ENCODE results near the gene PLEKHA7. TPM values are rescaled to one million over a fixed set of nuclear protein-coding genes. Genes with fewer than 3 reads are reported as not detected.
A peak's percentile ranks its signal among the peaks of the same experiment; 100 is the strongest.
"Not testable (repeated sequence)": the region's sequence is repeated elsewhere in the genome, so short reads cannot be mapped to it uniquely, and the experiment has no call there.

Gene PLEKHA7
- total and polyA plus RNA-seq, 2 of the 13 experiments (the other 11 are each of a cell fraction or from before 2014, with no cell fraction given) = 17.5 to 18.7 TPM

DNA sequence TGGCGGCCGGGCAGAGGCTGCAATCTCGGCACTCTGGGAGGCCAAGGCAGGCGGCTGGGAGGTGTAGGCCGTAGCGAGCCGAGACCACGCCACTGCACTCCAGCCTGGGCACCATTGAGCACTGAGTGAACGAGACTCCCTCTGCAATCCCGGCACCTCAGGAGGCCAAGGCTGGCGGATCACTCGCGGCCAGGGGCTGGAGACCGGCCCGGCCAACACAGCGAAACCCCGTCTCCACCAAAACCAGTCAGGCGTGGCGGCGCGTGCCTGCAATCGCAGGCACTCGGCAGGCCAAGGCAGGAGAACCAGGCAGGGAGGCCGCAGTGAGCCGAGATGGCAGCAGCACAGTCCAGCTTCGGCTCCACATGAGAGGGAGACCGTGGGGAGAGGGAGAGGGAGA lies 36.9 kb upstream of the PLEKHA7 start:
- BruUV-seq (replicated peaks); CTCF ChIA-PET (ENCODE audit: low intra/inter-chr PET ratio, low total read pairs); ATAC-seq; H3K9ac ChIP-seq (ENCODE audit: insufficient read depth, low read depth, low read length); H3K27me3 ChIP-seq (ENCODE audit: control insufficient read depth in 1 of 2, insufficient read depth in 2 of 2, low read length in 2 of 2); FAIRE-seq; in situ Hi-C loops (cut with HindIII; ENCODE audit: extremely low pct_ligation_motif_present, low pct_unique_long_range_greater_than_20kb); H3K79me2 ChIP-seq (ENCODE audit: insufficient read depth, low read length); H3K4me2 ChIP-seq (ENCODE audit: low read depth, low read length); DNase-seq (ENCODE audit: low spot score); H3K36me3 ChIP-seq (replicated peaks in 1 of 2; ENCODE audit: control insufficient read depth in 1 of 2, insufficient read depth in 2 of 2, low read length in 2 of 2); POLR2A ChIA-PET; H4K20me1 ChIP-seq (ENCODE audit: insufficient read depth, low read length); H3K27ac ChIP-seq (ENCODE audit: extremely low read length, insufficient read depth, low read length); H3K9me3 ChIP-seq (ENCODE audit: low read length); intact Hi-C loops (cut with micrococcal nuclease; ENCODE audit: unreplicated experiment); H3K4me3 ChIP-seq (replicated peaks in 1 of 3; ENCODE audit: insufficient read depth in 1 of 3, low read depth in 2 of 3, low read length in 3 of 3); H2AFZ ChIP-seq (ENCODE audit: low read length): not testable (repeated sequence)
- WGBS (ENCODE audit: low lambda C conversion rate) = 93% methylated on average over 16 of the region's 27 CpGs
- H3K4me1 ChIP-seq (ENCODE audit: insufficient read depth, low read length) = peaks cover 33% of the 10 kb centered on the region

GRCh38 chr11:17048491-17048890 lies 34.3 kb upstream of the PLEKHA7 start:
- FAIRE-seq; POLR2A ChIA-PET; H3K9ac ChIP-seq (ENCODE audit: insufficient read depth, low read depth, low read length); H4K20me1 ChIP-seq (ENCODE audit: insufficient read depth, low read length); H3K4me3 ChIP-seq (replicated peaks in 1 of 3; ENCODE audit: insufficient read depth in 1 of 3, low read depth in 2 of 3, low read length in 3 of 3); H2AFZ ChIP-seq (ENCODE audit: low read length); H3K27ac ChIP-seq (ENCODE audit: extremely low read length, insufficient read depth, low read length); intact Hi-C loops (cut with micrococcal nuclease; ENCODE audit: unreplicated experiment); H3K9me3 ChIP-seq (ENCODE audit: low read length); CTCF ChIA-PET (ENCODE audit: low intra/inter-chr PET ratio, low total read pairs); H3K36me3 ChIP-seq (replicated peaks in 1 of 2; ENCODE audit: control insufficient read depth in 1 of 2, insufficient read depth in 2 of 2, low read length in 2 of 2); BruUV-seq (replicated peaks); in situ Hi-C loops (cut with HindIII; ENCODE audit: extremely low pct_ligation_motif_present, low pct_unique_long_range_greater_than_20kb); H3K27me3 ChIP-seq (ENCODE audit: control insufficient read depth in 1 of 2, insufficient read depth in 2 of 2, low read length in 2 of 2); H3K79me2 ChIP-seq (ENCODE audit: insufficient read depth, low read length); TF ChIP-seq FOXA1, SOX13 (IDR thresholded peaks at IDR 0.05): not testable (repeated sequence)
- Histone ChIP-seq H3K4me2 (ENCODE audit: low read depth, low read length) (peak overlapping the region; percentile 27; the same call in 1 of the 2 replicates), H3K4me1 (ENCODE audit: insufficient read depth, low read length) (peaks cover 42% of the 10 kb centered on the region)
- peak; percentile 46 for ATAC-seq
- DNase-seq (ENCODE audit: low spot score) = peak; percentile 48
- TF ChIP-seq RBAK (CRISPR knock-in tag; IDR thresholded peaks at IDR 0.05) (peak; percentile 49; the same call in 1 of the 2 replicates), ZNF362 (CRISPR knock-in tag; IDR thresholded peaks at IDR 0.05; ENCODE audit: borderline replicate concordance) (peak; percentile 60), FOXA1 (CRISPR knock-in tag; IDR thresholded peaks at IDR 0.05) (0 out of 2 replicates have a peak, but pooled peaks have one; percentile 29), ZBTB34 (CRISPR knock-in tag; IDR thresholded peaks at IDR 0.05) (0 out of 2 replicates have a peak, but pooled peaks have one; percentile 45), FOXA3 (CRISPR knock-in tag; IDR thresholded peaks at IDR 0.05) (peak; percentile 39; the same call in 1 of the 2 replicates), SOX13 (CRISPR knock-in tag; conservative IDR thresholded peaks at IDR 0.05 in 1 of 2, IDR thresholded peaks at IDR 0.05 in 1 of 2) (peak in 1 of 2 experiments; percentile 58; a peak in 2 of 4 replicates), ZNF460 (CRISPR knock-in tag; IDR thresholded peaks at IDR 0.05; ENCODE audit: borderline replicate concordance) (peak; percentile 23; the same call in 1 of the 2 replicates)
- 23% methylated on average over 4 of the region's 4 CpGs for WGBS (ENCODE audit: low lambda C conversion rate)
